ENCODE results near the gene ENTREP3. TPM values are rescaled to one million over a fixed set of nuclear protein-coding genes. Genes with fewer than 3 reads are reported as not detected.

The ENTREP3 gene, protein sequence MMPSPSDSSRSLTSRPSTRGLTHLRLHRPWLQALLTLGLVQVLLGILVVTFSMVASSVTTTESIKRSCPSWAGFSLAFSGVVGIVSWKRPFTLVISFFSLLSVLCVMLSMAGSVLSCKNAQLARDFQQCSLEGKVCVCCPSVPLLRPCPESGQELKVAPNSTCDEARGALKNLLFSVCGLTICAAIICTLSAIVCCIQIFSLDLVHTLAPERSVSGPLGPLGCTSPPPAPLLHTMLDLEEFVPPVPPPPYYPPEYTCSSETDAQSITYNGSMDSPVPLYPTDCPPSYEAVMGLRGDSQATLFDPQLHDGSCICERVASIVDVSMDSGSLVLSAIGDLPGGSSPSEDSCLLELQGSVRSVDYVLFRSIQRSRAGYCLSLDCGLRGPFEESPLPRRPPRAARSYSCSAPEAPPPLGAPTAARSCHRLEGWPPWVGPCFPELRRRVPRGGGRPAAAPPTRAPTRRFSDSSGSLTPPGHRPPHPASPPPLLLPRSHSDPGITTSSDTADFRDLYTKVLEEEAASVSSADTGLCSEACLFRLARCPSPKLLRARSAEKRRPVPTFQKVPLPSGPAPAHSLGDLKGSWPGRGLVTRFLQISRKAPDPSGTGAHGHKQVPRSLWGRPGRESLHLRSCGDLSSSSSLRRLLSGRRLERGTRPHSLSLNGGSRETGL
- 4.8 and 6.8 TPM in 2 replicates for total RNA-seq

DNA sequence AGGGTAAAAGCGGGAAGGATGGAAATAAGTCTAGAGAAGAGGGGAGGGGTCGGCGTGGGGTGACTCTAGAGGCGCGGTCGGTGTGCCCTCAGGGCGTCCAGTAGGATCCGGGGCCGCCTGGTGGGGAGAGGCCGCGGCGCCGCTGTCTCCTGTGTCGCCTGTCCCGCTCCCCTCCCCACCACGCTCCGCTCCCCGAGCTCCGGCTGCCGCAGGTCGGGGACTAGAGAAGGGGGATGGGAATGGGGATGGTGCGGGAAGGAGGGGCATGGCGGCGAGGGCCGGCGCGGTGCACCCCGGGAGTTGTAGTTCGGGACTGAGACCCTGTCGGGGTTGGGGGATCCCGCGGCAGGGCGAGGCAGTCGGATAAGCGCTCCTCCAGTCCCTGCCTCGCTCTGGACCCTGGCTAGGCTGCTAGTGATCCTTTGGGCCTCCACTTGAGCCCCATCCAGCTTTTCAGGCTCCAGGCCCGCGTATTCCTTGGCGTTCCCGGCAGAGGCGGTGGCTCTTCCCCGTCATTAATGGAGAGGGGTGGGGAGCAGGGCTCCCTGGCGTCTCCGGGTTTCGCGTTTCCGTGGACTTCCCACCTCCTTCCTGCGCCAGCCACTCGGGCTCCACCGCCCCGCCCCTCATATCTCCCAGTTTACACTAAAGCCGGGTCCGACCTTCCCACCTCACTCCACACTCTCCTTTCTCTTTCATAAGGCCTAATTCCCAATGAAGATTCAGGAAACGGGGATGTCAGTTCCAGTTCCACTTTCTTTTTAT, at the start of gene ENTREP3:
TSS of gene ENTREP3 (minus strand) at position 241 of the 765 bp plus-strand sequence. CDS start 606 bp downstream, outside the sequence.

DNA sequence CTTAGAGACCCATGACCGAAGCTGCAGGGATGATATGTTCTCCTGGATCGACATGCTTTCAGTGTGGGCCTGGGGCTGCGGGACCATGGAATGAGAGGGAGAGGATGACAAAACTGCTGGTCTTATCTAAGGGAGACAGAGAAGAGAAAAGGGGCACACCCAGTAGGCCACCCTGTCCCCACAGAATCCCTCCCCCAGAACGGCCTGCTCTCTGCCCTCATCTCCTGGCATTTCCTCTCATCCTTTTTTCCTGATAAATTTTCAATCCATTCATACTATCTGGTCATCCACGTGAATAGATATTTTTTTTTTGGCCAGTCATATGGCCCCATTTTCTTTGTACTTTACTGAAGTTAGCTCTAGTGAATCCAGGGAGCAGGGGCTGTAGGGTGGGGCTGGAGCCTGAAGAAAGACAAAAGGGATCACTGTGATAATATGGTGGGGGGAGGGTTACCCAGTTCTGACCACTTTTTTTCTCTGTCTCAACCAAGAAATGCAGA, 46.1 kb upstream of the ENTREP3 start, which contains the start of gene PKLR:
TSS of gene PKLR (minus strand) at position 97 of the 500 bp plus-strand sequence. CDS start at position 54, 43 bp downstream.

GRCh38 chr1:155277070-155277901, 22.0 kb upstream of the ENTREP3 start, which contains the start of gene HCN3:
Gene HCN3, plus strand, starts transcription at chr1:155277463. Its CDS starts 128 bp downstream, at chr1:155277591.

DNA sequence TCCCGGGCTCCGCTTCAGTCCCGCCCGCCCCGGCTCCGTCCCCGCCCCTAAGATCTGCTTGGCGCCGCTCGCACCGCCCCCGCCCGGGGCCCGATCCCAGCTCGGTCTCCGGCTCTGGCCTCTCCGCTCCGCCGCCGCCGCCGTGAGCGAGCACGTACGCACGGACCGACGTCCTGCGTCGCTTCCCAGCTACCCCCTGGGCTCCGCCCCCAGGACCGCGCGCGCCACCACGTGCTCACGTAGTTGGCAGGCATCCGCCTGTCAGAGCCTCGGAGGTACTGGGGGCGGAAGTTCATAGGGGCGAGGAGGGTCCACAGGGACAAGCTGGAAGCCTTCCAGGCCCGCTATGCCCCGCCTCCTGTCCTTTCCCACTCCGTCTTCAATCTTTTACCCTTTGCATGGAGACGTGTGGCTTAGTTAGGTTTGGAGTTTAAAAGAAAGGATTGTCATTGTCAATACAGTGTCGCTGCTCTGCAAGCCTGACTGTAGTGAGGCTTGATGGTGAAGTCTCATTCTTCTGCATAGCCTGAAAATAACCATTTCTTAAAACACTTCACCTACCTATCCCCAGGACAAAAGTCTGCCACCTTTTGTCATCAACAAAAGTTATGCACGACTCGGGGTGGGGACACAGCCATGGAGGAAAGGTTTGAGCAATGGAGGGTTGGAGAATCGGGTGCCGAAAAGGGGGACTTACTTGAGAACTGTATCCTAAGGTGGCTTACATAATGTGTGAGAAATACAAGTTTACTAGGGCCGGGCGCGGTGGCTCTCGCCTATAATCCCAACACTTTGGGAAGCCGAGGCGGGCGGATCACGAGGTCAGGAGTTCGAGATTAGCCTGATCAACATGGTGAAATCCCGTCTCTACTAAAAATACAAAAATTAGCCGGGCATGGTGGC, 18.3 kb upstream of the ENTREP3 start, which contains the start of gene CLK2:
TSS of gene CLK2 (minus strand) at position 162 of the 903 bp plus-strand sequence. CDS start 2,527 bp downstream, outside the sequence.

DNA sequence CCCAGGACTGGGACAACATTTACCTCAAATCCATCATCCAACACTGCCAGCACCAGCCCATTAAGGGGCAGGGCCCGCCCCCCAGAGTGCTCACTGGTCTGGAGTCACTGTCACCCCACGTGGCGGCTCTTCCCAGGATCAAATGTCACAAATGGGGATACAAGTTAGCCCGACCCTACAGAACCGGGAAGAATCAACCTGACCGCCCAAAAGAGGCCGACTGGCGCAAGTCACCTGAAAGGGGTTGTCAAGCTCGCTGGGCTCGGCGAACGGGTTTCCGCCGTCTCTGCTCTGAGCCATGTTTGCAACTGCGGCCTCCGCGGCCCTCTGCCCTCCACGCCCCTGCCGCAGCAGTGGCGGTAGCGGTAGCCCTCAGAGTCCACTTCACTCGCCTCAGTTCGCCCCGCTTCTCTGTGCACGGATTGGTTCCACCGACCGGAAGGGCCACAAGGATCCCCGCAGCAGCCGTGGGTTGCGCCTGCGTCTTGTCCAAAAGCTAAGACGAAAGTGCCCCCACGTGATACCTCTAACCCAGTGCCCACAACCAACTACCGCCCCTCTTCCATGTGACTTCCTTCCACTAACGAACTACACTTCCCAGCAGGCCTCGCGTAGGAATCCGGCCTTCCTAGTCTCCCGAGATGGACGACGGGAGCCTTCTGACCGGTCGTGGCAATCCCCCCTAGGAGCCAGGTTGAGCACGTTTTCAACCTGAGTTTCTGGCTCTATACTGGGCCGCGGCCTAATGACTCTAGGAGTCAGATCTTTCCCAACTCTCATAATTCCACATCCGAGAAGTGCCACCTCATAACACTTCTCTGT, 6.8 kb upstream of the ENTREP3 start, which contains the start of gene SCAMP3:
TSS of gene SCAMP3 (minus strand) at position 509 of the 822 bp plus-strand sequence. CDS start at position 300, 209 bp downstream.

DNA sequence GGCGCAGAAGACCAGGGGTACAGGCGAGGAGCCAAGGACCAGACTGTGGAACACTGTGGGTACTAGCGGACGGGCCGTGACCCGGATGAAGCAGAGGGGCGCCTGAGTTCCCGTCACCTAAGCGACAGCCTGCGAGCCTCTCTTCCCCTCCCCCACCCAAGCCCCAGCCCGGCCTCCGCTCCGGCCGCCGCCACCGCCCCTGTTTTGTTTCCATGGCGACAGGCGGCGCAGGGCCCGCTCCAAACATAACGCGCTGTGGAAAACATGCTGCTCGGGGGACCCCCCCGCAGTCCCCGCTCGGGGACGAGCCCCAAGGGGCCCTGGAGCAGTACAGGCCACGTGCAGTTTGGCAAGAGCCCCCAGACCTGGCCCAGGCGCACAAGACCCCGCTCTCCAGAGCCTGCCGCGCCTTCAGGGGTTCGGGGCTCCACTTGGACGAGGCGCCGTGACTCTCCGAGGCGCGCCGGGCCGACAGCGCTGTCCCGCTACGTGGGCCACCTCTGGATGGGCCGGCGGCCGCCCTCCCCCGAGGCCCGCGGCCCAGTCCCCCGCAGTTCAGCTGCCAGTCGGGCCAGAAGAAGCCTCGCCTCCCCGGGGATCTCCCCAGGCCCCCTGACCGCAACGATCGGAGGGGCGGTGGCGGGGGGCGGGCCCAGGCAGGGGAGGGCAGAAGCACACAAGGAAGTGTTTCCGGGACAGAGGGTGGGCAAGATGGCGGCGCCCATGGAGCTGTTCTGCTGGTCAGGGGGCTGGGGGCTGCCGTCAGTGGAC, 46.6 kb downstream of the ENTREP3 start, which contains the start of gene MTX1:
TSS of gene MTX1 (plus strand) at position 155 of the 771 bp plus-strand sequence. CDS start at position 265, 110 bp downstream.

DNA sequence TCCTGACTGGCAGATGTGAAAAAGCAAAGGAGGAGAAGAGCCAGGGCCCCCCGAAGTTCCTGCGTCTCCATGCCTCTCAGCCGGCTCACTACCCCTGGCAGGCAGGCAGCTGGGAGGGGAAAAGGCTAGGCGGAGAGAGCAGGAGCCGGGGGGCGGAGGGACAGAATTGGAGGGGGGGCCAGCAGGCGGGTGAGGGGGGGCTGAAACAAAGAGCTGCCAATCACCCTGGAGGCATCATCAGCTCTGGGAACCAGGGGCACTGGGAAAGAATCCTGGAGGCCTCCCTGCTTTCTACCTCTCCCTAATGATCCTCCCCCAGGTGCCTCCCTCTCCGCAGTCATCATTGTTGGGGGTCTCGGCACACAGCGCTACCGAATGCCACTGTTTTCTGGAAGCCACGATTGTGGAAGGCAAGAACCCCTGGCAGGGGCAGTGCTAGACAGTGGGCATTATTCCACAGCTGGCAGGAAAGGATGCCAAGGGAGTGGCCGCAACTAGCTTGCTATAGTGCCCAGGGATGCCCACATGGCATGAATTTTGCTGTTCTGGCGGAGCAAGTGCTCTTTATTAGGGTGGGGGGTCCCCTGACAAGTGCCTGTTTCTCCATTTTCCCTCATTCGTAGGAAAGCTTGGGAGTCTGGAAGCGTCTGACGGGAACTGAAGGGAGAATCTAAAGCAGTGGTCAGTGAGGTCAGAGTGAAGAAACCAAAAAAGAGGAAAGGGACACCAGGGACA, 47.3 kb downstream of the ENTREP3 start, which contains the start of gene THBS3:
TSS of gene THBS3 (minus strand) at position 92 of the 735 bp plus-strand sequence. CDS start at position 71, 21 bp downstream.

Other genes starting within 250 kb of the ENTREP3 start
- 0.06 TPM in 1 of 2 replicates, not detected in the other for gene DCST2, start 221.7 kb downstream of the ENTREP3 start, total RNA-seq
- gene DCST1, start 221.7 kb downstream of the ENTREP3 start, total RNA-seq = not detected in 2 replicates
- 80.9 and 98.0 TPM in 2 replicates for gene ADAM15, start 204.2 kb downstream of the ENTREP3 start, total RNA-seq
- 1.8 and 2.7 TPM in 2 replicates for gene EFNA4, start 191.7 kb downstream of the ENTREP3 start, total RNA-seq
- gene EFNA3, start 176.6 kb downstream of the ENTREP3 start, total RNA-seq = 0.37 and 0.53 TPM in 2 replicates
- gene EFNA1, start 127.6 kb downstream of the ENTREP3 start, total RNA-seq = 1.1 and 1.2 TPM in 2 replicates
- gene SLC50A1, start 119.6 kb downstream of the ENTREP3 start, total RNA-seq = 21.9 and 27.0 TPM in 2 replicates
- gene DPM3, start 115.0 kb downstream of the ENTREP3 start, total RNA-seq = 24.9 and 42.1 TPM in 2 replicates
- gene KRTCAP2, start 82.2 kb downstream of the ENTREP3 start, total RNA-seq = 86.8 and 98.7 TPM in 2 replicates
- 3.6 and 4.2 TPM in 2 replicates for gene TRIM46, start 81.6 kb downstream of the ENTREP3 start, total RNA-seq
- 33.2 and 45.4 TPM in 2 replicates for gene THBS3, start 47.6 kb downstream of the ENTREP3 start, total RNA-seq
- gene MTX1, start 46.8 kb downstream of the ENTREP3 start, total RNA-seq = 31.0 and 33.8 TPM in 2 replicates
- gene SCAMP3, start 6.9 kb upstream of the ENTREP3 start, total RNA-seq = 47.4 and 58.7 TPM in 2 replicates
- gene CLK2, start 18.0 kb upstream of the ENTREP3 start, total RNA-seq = 26.2 and 26.4 TPM in 2 replicates
- gene HCN3, start 22.0 kb upstream of the ENTREP3 start, total RNA-seq = 0.87 and 1.1 TPM in 2 replicates
- not detected in 2 replicates for gene PKLR, start 46.0 kb upstream of the ENTREP3 start, total RNA-seq
- 219 and 229 TPM in 2 replicates for gene FDPS, start 53.4 kb upstream of the ENTREP3 start, total RNA-seq
- gene RUSC1, start 65.4 kb upstream of the ENTREP3 start, total RNA-seq = 9.5 TPM in 2 replicates